SH-SY5Y (cell line): ENCODE measurements around the gene SLC41A1.

ENCODE experiments used
- GATA2 ChIP-seq: IDR thresholded peaks from 2 replicates; pipeline ENCODE4 v1.6.1; 2011; ENCODE audit warnings: mild to moderate bottlenecking, low read depth, low read length
- GATA3 ChIP-seq: IDR thresholded peaks from 2 replicates; pipeline ENCODE4 v1.6.1; 2011; ENCODE audit warnings: low read depth, mild to moderate bottlenecking, low read length, moderate library complexity

Gene SLC41A1

GRCh38 chr1:205832326-205832751 is 19.3 kb upstream of the SLC41A1 start:
- TF ChIP-seq GATA3 (no peak), GATA2 (no peak)

GRCh38 chr1:205827623-205828022 is 14.6 kb upstream of the SLC41A1 start:
- TF ChIP-seq GATA3: no peak
- TF ChIP-seq GATA2: no peak

GRCh38 chr1:205826995-205827394 is 14.0 kb upstream of the SLC41A1 start:
- TF ChIP-seq GATA3 (no peak), GATA2 (no peak)

GRCh38 chr1:205826016-205826806 is 13.2 kb upstream of the SLC41A1 start:
- TF ChIP-seq GATA2: no peak
- TF ChIP-seq GATA3: no peak

GRCh38 chr1:205824180-205824579 is 11.2 kb upstream of the SLC41A1 start:
- no peak for TF ChIP-seq GATA2
- no peak for TF ChIP-seq GATA3

- TF ChIP-seq GATA3: no peak
- TF ChIP-seq GATA2: no peak
Observed at GRCh38 chr1:205822397-205822796, 9.4 kb upstream of the SLC41A1 start.

GRCh38 chr1:205817988-205818387 is 5.0 kb upstream of the SLC41A1 start:
- TF ChIP-seq GATA2 (no peak), GATA3 (no peak)

GRCh38 chr1:205817364-205817763 is 4.4 kb upstream of the SLC41A1 start:
- TF ChIP-seq GATA3 (no peak), GATA2 (no peak)

- TF ChIP-seq GATA3 (no peak), GATA2 (no peak)
Observed at GRCh38 chr1:205813755-205814058, 709 bp upstream of the SLC41A1 start.

GRCh38 chr1:205812271-205812877 is 624 bp downstream of the SLC41A1 start:
- no peak for TF ChIP-seq GATA3
- TF ChIP-seq GATA2: no peak

- TF ChIP-seq GATA2 (no peak), GATA3 (no peak)
Observed at GRCh38 chr1:205811660-205812059, 1.3 kb downstream of the SLC41A1 start.

GRCh38 chr1:205810448-205811157 is 2.4 kb downstream of the SLC41A1 start:
- TF ChIP-seq GATA2: no peak
- no peak for TF ChIP-seq GATA3

GRCh38 chr1:205809942-205810345 is 3.1 kb downstream of the SLC41A1 start:
- TF ChIP-seq GATA3 (no peak), GATA2 (no peak)

- TF ChIP-seq GATA3 (no peak), GATA2 (no peak)
Observed at GRCh38 chr1:205809469-205809868, 3.5 kb downstream of the SLC41A1 start.
